DND-41 (cell line): ENCODE results near the gene KLHL17.

Experiments
- CTCF ChIP-seq: IDR thresholded peaks from 2 replicates; pipeline ENCODE4 v1.5.1; 2012; ENCODE audit warnings: borderline replicate concordance, low read length, moderate library complexity, mild to moderate bottlenecking; ENCODE audit not compliant: poor library complexity, severe bottlenecking; ENCODE audit errors: extremely low read depth
- EZH2 ChIP-seq: IDR thresholded peaks from 3 replicates; pipeline ENCODE4 v1.6.1; 2012; ENCODE audit warnings: borderline replicate concordance, low read depth, mild to moderate bottlenecking, moderate library complexity, low read length, inconsistent platforms; ENCODE audit not compliant: severe bottlenecking

- TF ChIP-seq CTCF = no peak
- no peak for TF ChIP-seq EZH2
These were observed 40.1 kb downstream of the KLHL17 start for GRCh38 chr1:1000357-1001056.
